Measurements from ENCODE around the gene SMARCAL1. TPM values are rescaled to one million over a fixed set of nuclear protein-coding genes. Genes with fewer than 3 reads are reported as not detected.

The SMARCAL1 gene
- total and polyA plus RNA-seq, 9 of the 15 experiments (the other 6 are each of a cell fraction or from before 2014, with no cell fraction given) = 8.2 to 27.9 (median 12.4) TPM

- TF ChIP-seq REST (IDR thresholded peaks at IDR 0.05; ENCODE audit: borderline replicate concordance) = peak; percentile 38; the same call in 1 of the 2 replicates
- TF ChIP-seq REST (CRISPR knock-in tag; IDR thresholded peaks at IDR 0.05; ENCODE audit: low read depth) = no peak
- TF ChIP-seq PBX2 (CRISPR knock-in tag; IDR thresholded peaks at IDR 0.05; ENCODE audit: low read depth) = no peak
- TF ChIP-seq PBX2 (tag; conservative IDR thresholded peaks at IDR 0.05; ENCODE audit: low read depth) = no peak
Measured at GRCh38 chr2:216404010-216404618, 8.2 kb upstream of the SMARCAL1 start (continued).

Data from K562 (cell line).